ENCODE measurements around the gene AP1S1. TPM values are rescaled to one million over a fixed set of nuclear protein-coding genes. Genes with fewer than 3 reads are reported as not detected.
A peak's percentile ranks its signal among the peaks of the same experiment; 100 is the strongest.
"Not testable (repeated sequence)": the region's sequence is repeated elsewhere in the genome, so short reads cannot be mapped to it uniquely, and the experiment has no call there.

Gene AP1S1
- total and polyA plus RNA-seq, 9 of the 15 experiments (the other 6 are each of a cell fraction or from before 2014, with no cell fraction given) = 4.4 to 149 (median 89.4) TPM

- H3K4me2 ChIP-seq (ENCODE audit: insufficient read depth, low read length); H3K27ac ChIP-seq (ENCODE audit: extremely low read depth, low read depth, low read length); CTCF ChIA-PET (ENCODE audit: low intra/inter-chr PET ratio); POLR2A ChIA-PET; H2AFZ ChIP-seq (ENCODE audit: low read depth, low read length); in situ Hi-C loops (cut with MboI); ATAC-seq; H3K9ac ChIP-seq (ENCODE audit: insufficient read depth in 1 of 2, low read depth in 2 of 2, low read length in 2 of 2); H3K9me1 ChIP-seq (ENCODE audit: control insufficient read depth, insufficient read depth, low read length); DNase-seq (ENCODE audit: extremely low read depth in 1 of 4, low spot score in 3 of 4); H3K79me2 ChIP-seq (ENCODE audit: control insufficient read depth, insufficient read depth, low read length); H3K36me3 ChIP-seq (ENCODE audit: control insufficient read depth, insufficient read depth, low read length); H3K9me3 ChIP-seq (replicated peaks; ENCODE audit: control insufficient read depth, insufficient read depth, low read depth, low read length); FAIRE-seq; H3K4me3 ChIP-seq; H4K20me1 ChIP-seq (replicated peaks; ENCODE audit: control insufficient read depth, insufficient read depth, low read length); intact Hi-C loops (cut with micrococcal nuclease); H3K27me3 ChIP-seq (ENCODE audit: control insufficient read depth in 2 of 2, insufficient read depth in 2 of 2, low read length in 2 of 2); BruUV-seq (replicated peaks): not testable (repeated sequence)
- H3K4me1 ChIP-seq (replicated peaks in 1 of 2; ENCODE audit: control insufficient read depth in 2 of 2, insufficient read depth in 2 of 2, low read length in 2 of 2) = peaks cover 0 to 22% of the 10 kb centered on the region in 2 experiments; a peak in 4 of 5 replicates
- 88% methylated on average over 7 of the region's 7 CpGs for WGBS (ENCODE audit: insufficient coverage, low coverage, missing lambda C conversion rate)
- TF ChIP-seq MTA1 (IDR thresholded peaks at IDR 0.05; ENCODE audit: borderline replicate concordance) = 0 out of 2 replicates have a peak, but pooled peaks have one; percentile 21
- TF ChIP-seq THRAP3 (IDR thresholded peaks at IDR 0.05; ENCODE audit: borderline replicate concordance) = 0 out of 2 replicates have a peak, but pooled peaks have one; percentile 46
- TF ChIP-seq ZNF512 (tag; IDR thresholded peaks at IDR 0.05) = peak; percentile 83
Observed at GRCh38 chr7:101113140-101113539, 41.1 kb upstream of the AP1S1 start.

- H3K9me1 ChIP-seq (ENCODE audit: control insufficient read depth, insufficient read depth, low read length) = no peaks in the 10 kb centered on the region
- 52% methylated on average over 11 of the region's 11 CpGs for WGBS (ENCODE audit: insufficient coverage, low coverage, missing lambda C conversion rate)
- DNase-seq (ENCODE audit: extremely low read depth in 1 of 4, low spot score in 3 of 4) (no peak), FAIRE-seq (no peak), ATAC-seq (no peak)
- peak overlapping the region in 1 of 2 experiments; percentile 28; a peak in 1 of 4 replicates for H3K9ac ChIP-seq (ENCODE audit: insufficient read depth in 1 of 2, low read depth in 2 of 2, low read length in 2 of 2)
- in situ Hi-C loops (cut with MboI) (no loop called here), intact Hi-C loops (cut with micrococcal nuclease) (no loop called here)
- no peaks in the 10 kb centered on the region for H3K79me2 ChIP-seq (ENCODE audit: control insufficient read depth, insufficient read depth, low read length)
- no peaks in the 10 kb centered on the region for H4K20me1 ChIP-seq (replicated peaks; ENCODE audit: control insufficient read depth, insufficient read depth, low read length)
- CTCF ChIA-PET (ENCODE audit: low intra/inter-chr PET ratio) = no interaction called here
- H3K4me2 ChIP-seq (ENCODE audit: insufficient read depth, low read length) = no peak overlapping the region
- H3K27me3 ChIP-seq (ENCODE audit: control insufficient read depth in 2 of 2, insufficient read depth in 2 of 2, low read length in 2 of 2) = no peaks in the 10 kb centered on the region
- no peaks in the 10 kb centered on the region for H3K9me3 ChIP-seq (replicated peaks; ENCODE audit: control insufficient read depth, insufficient read depth, low read depth, low read length)
- no peak overlapping the region for H3K4me3 ChIP-seq
- no peak overlapping the region for H3K27ac ChIP-seq (ENCODE audit: extremely low read depth, low read depth, low read length)
- POLR2A ChIA-PET = interaction anchor here (0.6 to 1.2 kb wide), 4 partner anchors 9 to 15 kb away, joined by 3 to 5 read pairs (median 3); no protein-coding TSS in a partner anchor
- H2AFZ ChIP-seq (ENCODE audit: low read depth, low read length) = no peak overlapping the region
- no peaks in the 10 kb centered on the region for H3K36me3 ChIP-seq (ENCODE audit: control insufficient read depth, insufficient read depth, low read length)
- BruUV-seq (replicated peaks) = no TSS peak
- peaks cover 0 to 17% of the 10 kb centered on the region in 2 experiments; a peak in 3 of 5 replicates for H3K4me1 ChIP-seq (replicated peaks in 1 of 2; ENCODE audit: control insufficient read depth in 2 of 2, insufficient read depth in 2 of 2, low read length in 2 of 2)
- TF ChIP-seq HIVEP1 (CRISPR knock-in tag; IDR thresholded peaks at IDR 0.05) (no peak), ZNF282 (CRISPR knock-in tag; IDR thresholded peaks at IDR 0.05) (no peak), DLX4 (CRISPR knock-in tag; IDR thresholded peaks at IDR 0.05) (no peak), EZH2 (IDR thresholded peaks at IDR 0.05; ENCODE audit: borderline replicate concordance, low read depth, low read length) (no peak), CCNT2 (IDR thresholded peaks at IDR 0.05; ENCODE audit: borderline replicate concordance, extremely low read depth, insufficient read length, low read depth, low read length) (no peak), ZBTB33 (CRISPR knock-in tag; IDR thresholded peaks at IDR 0.05) (no peak), CBX5 (IDR thresholded peaks at IDR 0.05; ENCODE audit: borderline replicate concordance, low read depth) (no peak)
Observed at GRCh38 chr7:101113836-101114235, 40.4 kb upstream of the AP1S1 start.
